Measurements from ENCODE around the gene PPP4R1. TPM values are rescaled to one million over a fixed set of nuclear protein-coding genes. Genes with fewer than 3 reads are reported as not detected.

Gene PPP4R1
- total RNA-seq, 2 experiments from 2014 or later = 35.7 to 40.2 TPM

- H3K9me3 Mint-ChIP-seq = no peaks in the 10 kb centered on the region
- no peak overlapping the region for H3K4me3 Mint-ChIP-seq
- ATAC-seq (ENCODE audit: poor library complexity) = no peak
- H3K4me1 Mint-ChIP-seq (ENCODE audit: low read depth) = peaks cover 54% of the 10 kb centered on the region
- TF ChIP-seq CTCF (IDR thresholded peaks at IDR 0.05) = no peak
- Histone ChIP-seq H3K27me3 (ENCODE audit: control insufficient read depth in 1 of 2, insufficient read depth in 2 of 2, low read length in 2 of 2) (no peaks in the 10 kb centered on the region), H3K4me1 (ENCODE audit: insufficient read depth, low read length) (no peaks in the 10 kb centered on the region), H3K36me3 (ENCODE audit: insufficient read depth, low read length) (no peaks in the 10 kb centered on the region), H3K9me3 (ENCODE audit: control insufficient read depth in 1 of 2, insufficient read depth in 1 of 2, low read length in 2 of 2) (no peaks in the 10 kb centered on the region), H3K27ac (ENCODE audit: low read depth in 1 of 2, low read length in 2 of 2) (no peak overlapping the region), H3K4me3 (ENCODE audit: low read length) (no peak overlapping the region)
- CTCF ChIA-PET = interaction anchor here (0.9 kb wide), 1 partner anchor 21 kb away, joined by 3 read pairs; no protein-coding TSS in a partner anchor
- POLR2A ChIA-PET = interaction anchor here (0.5 kb wide), 1 partner anchor 245 kb away, joined by 3 read pairs; no protein-coding TSS in a partner anchor
- H3K27me3 Mint-ChIP-seq = no peaks in the 10 kb centered on the region
- peaks cover 21% of the 10 kb centered on the region for H3K36me3 Mint-ChIP-seq (ENCODE audit: low read depth)
- H3K27ac Mint-ChIP-seq = peak overlapping the region; percentile 25
- no peak for DNase-seq
- intact Hi-C loops (cut with DNase I, micrococcal nuclease) = no loop called here
These were observed 105.8 kb downstream of the PPP4R1 start for GRCh38 chr18:9508446-9509025.

- CTCF ChIA-PET = interaction anchor here (1.3 kb wide), 1 partner anchor 9 kb away, joined by 3 read pairs; no protein-coding TSS in a partner anchor
These were observed 106.7 kb downstream of the PPP4R1 start for GRCh38 chr18:9507565-9508088.

GRCh38 chr18:9506046-9506792, 108.1 kb downstream of the PPP4R1 start:
- intact Hi-C loops (cut with DNase I, micrococcal nuclease) = no loop called here
- peaks cover 54% of the 10 kb centered on the region for H3K4me1 Mint-ChIP-seq (ENCODE audit: low read depth)

More at GRCh38 chr18:9507565-9508088, 106.7 kb downstream of the PPP4R1 start:
- Histone ChIP-seq H3K4me3 (ENCODE audit: low read length) (no peak overlapping the region), H3K27ac (ENCODE audit: low read depth in 1 of 2, low read length in 2 of 2) (no peak overlapping the region), H3K27me3 (ENCODE audit: control insufficient read depth in 1 of 2, insufficient read depth in 2 of 2, low read length in 2 of 2) (no peaks in the 10 kb centered on the region), H3K4me1 (ENCODE audit: insufficient read depth, low read length) (no peaks in the 10 kb centered on the region), H3K36me3 (ENCODE audit: insufficient read depth, low read length) (no peaks in the 10 kb centered on the region), H3K9me3 (ENCODE audit: control insufficient read depth in 1 of 2, insufficient read depth in 1 of 2, low read length in 2 of 2) (peaks cover 0 to 2% of the 10 kb centered on the region in 2 experiments)
- POLR2A ChIA-PET = interaction anchor here (0.7 kb wide), 1 partner anchor 14 kb away, joined by 3 read pairs; no protein-coding TSS in a partner anchor
- Mint-ChIP-seq H3K4me1 (ENCODE audit: low read depth) (peaks cover 54% of the 10 kb centered on the region), H3K9me3 (peaks cover 2% of the 10 kb centered on the region), H3K4me3 (no peak overlapping the region), H3K36me3 (ENCODE audit: low read depth) (peaks cover 21% of the 10 kb centered on the region), H3K27me3 (no peaks in the 10 kb centered on the region), H3K27ac (peak overlapping the region; percentile 25)
- intact Hi-C loops (cut with DNase I, micrococcal nuclease) = no loop called here
- DNase-seq (no peak), ATAC-seq (ENCODE audit: poor library complexity) (no peak)
- no peak for TF ChIP-seq CTCF (IDR thresholded peaks at IDR 0.05)

More at GRCh38 chr18:9506046-9506792, 108.1 kb downstream of the PPP4R1 start:
- ATAC-seq (ENCODE audit: poor library complexity) = no peak
- DNase-seq = no peak
- Histone ChIP-seq H3K27ac (ENCODE audit: low read depth in 1 of 2, low read length in 2 of 2) (no peak overlapping the region), H3K27me3 (ENCODE audit: control insufficient read depth in 1 of 2, insufficient read depth in 2 of 2, low read length in 2 of 2) (no peaks in the 10 kb centered on the region), H3K9me3 (ENCODE audit: control insufficient read depth in 1 of 2, insufficient read depth in 1 of 2, low read length in 2 of 2) (peaks cover 0 to 11% of the 10 kb centered on the region in 2 experiments), H3K36me3 (ENCODE audit: insufficient read depth, low read length) (no peaks in the 10 kb centered on the region), H3K4me3 (ENCODE audit: low read length) (no peak overlapping the region), H3K4me1 (ENCODE audit: insufficient read depth, low read length) (no peaks in the 10 kb centered on the region)
- ChIA-PET POLR2A (no interaction called here), CTCF (interaction anchor here (1.3 kb wide), 1 partner anchor 11 kb away, joined by 3 read pairs; no protein-coding TSS in a partner anchor)
- Mint-ChIP-seq H3K36me3 (ENCODE audit: low read depth) (peaks cover 32% of the 10 kb centered on the region), H3K4me3 (no peak overlapping the region), H3K27me3 (no peaks in the 10 kb centered on the region), H3K27ac (no peak overlapping the region), H3K9me3 (peaks cover 2% of the 10 kb centered on the region)
- TF ChIP-seq CTCF (IDR thresholded peaks at IDR 0.05) = no peak

Other genes starting within 250 kb of the PPP4R1 start
- 1 to 10 TPM; 6.5 to 7.8 TPM for gene RALBP1, start 139.0 kb downstream of the PPP4R1 start, total RNA-seq
- 1 to 10 TPM; 1.1 to 1.3 TPM for gene RAB31, start 93.7 kb upstream of the PPP4R1 start, total RNA-seq